ENCODE results near the gene NOTUM. TPM values are rescaled to one million over a fixed set of nuclear protein-coding genes. Genes with fewer than 3 reads are reported as not detected.

The NOTUM gene
- total RNA-seq, 2 experiments from 2014 or later, result 0.19 to 0.36 TPM

GRCh38 chr17:81930142-81931125 lies 30.6 kb downstream of the NOTUM start:
- no peak for DNase-seq
- Mint-ChIP-seq H3K27ac (peak overlapping the region; percentile 0), H3K36me3 (peaks cover 10% of the 10 kb centered on the region), H3K27me3 (peaks cover 10% of the 10 kb centered on the region), H3K9me3 (no peaks in the 10 kb centered on the region), H3K4me3 (no peak overlapping the region), H3K4me1 (peaks cover 30% of the 10 kb centered on the region)

- H3K36me3 Mint-ChIP-seq, result peaks cover 10% of the 10 kb centered on the region
- H3K27me3 Mint-ChIP-seq, result peaks cover 10% of the 10 kb centered on the region
- H3K4me3 Mint-ChIP-seq, result peak overlapping the region; percentile 76
- no peak for DNase-seq
- no peak overlapping the region for H3K27ac Mint-ChIP-seq
- H3K9me3 Mint-ChIP-seq, result no peaks in the 10 kb centered on the region
- peaks cover 30% of the 10 kb centered on the region for H3K4me1 Mint-ChIP-seq
These were observed 31.5 kb downstream of the NOTUM start for GRCh38 chr17:81929253-81930141.

GRCh38 chr17:81928544-81929252 lies 32.3 kb downstream of the NOTUM start:
- DNase-seq, result no peak
- H3K27me3 Mint-ChIP-seq, result peaks cover 10% of the 10 kb centered on the region
- peaks cover 27% of the 10 kb centered on the region for H3K4me1 Mint-ChIP-seq
- peak overlapping the region; percentile 76 for H3K4me3 Mint-ChIP-seq
- H3K9me3 Mint-ChIP-seq, result no peaks in the 10 kb centered on the region
- peaks cover 5% of the 10 kb centered on the region for H3K36me3 Mint-ChIP-seq
- peak overlapping the region; percentile 51 for H3K27ac Mint-ChIP-seq

GRCh38 chr17:81927653-81928543 lies 33.1 kb downstream of the NOTUM start, which contains the start of gene MAFG:
MAFG (minus strand) TSS chr17:81927735; CDS start chr17:81923185, 4,550 bp downstream.
- Mint-ChIP-seq H3K27me3 (peaks cover 10% of the 10 kb centered on the region), H3K9me3 (no peaks in the 10 kb centered on the region), H3K36me3 (peaks cover under 1% of the 10 kb centered on the region), H3K27ac (peak within 1 kb of the TSS; percentile 89), H3K4me3 (peak within 1 kb of the TSS; percentile 87), H3K4me1 (peaks cover 24% of the 10 kb centered on the region)
- DNase-seq, result peak; percentile 93

- Mint-ChIP-seq H3K27me3 (peaks cover 10% of the 10 kb centered on the region), H3K4me3 (peak overlapping the region; percentile 29), H3K36me3 (peaks cover 1% of the 10 kb centered on the region), H3K27ac (no peak overlapping the region), H3K4me1 (peaks cover 21% of the 10 kb centered on the region), H3K9me3 (no peaks in the 10 kb centered on the region)
- peak; percentile 28 for DNase-seq
These were observed 33.8 kb downstream of the NOTUM start for GRCh38 chr17:81927152-81927652.

GRCh38 chr17:81926451-81927151 lies 34.4 kb downstream of the NOTUM start:
- peaks cover 20% of the 10 kb centered on the region for H3K4me1 Mint-ChIP-seq
- peak overlapping the region; percentile 87 for H3K4me3 Mint-ChIP-seq
- H3K27me3 Mint-ChIP-seq, result peaks cover 10% of the 10 kb centered on the region
- H3K9me3 Mint-ChIP-seq, result no peaks in the 10 kb centered on the region
- DNase-seq, result peak; percentile 68
- peak overlapping the region; percentile 89 for H3K27ac Mint-ChIP-seq
- peaks cover 2% of the 10 kb centered on the region for H3K36me3 Mint-ChIP-seq

- Mint-ChIP-seq H3K27ac (peak overlapping the region; percentile 89), H3K27me3 (peaks cover 8% of the 10 kb centered on the region), H3K4me1 (peaks cover 17% of the 10 kb centered on the region), H3K9me3 (no peaks in the 10 kb centered on the region), H3K36me3 (peaks cover 6% of the 10 kb centered on the region), H3K4me3 (peak overlapping the region; percentile 87)
- no peak for DNase-seq
These were observed 35.0 kb downstream of the NOTUM start for GRCh38 chr17:81925860-81926450.

GRCh38 chr17:81924557-81925532 lies 36.1 kb downstream of the NOTUM start:
- peaks cover 5% of the 10 kb centered on the region for H3K27me3 Mint-ChIP-seq
- no peak for DNase-seq
- peaks cover 15% of the 10 kb centered on the region for H3K4me1 Mint-ChIP-seq
- H3K9me3 Mint-ChIP-seq, result no peaks in the 10 kb centered on the region
- H3K4me3 Mint-ChIP-seq, result peak overlapping the region; percentile 34
- H3K27ac Mint-ChIP-seq, result peak overlapping the region; percentile 16
- H3K36me3 Mint-ChIP-seq, result peaks cover 7% of the 10 kb centered on the region

- H3K4me1 Mint-ChIP-seq, result peaks cover 16% of the 10 kb centered on the region
- H3K36me3 Mint-ChIP-seq, result peaks cover 7% of the 10 kb centered on the region
- no peaks in the 10 kb centered on the region for H3K9me3 Mint-ChIP-seq
- H3K27ac Mint-ChIP-seq, result peak overlapping the region; percentile 8
- H3K27me3 Mint-ChIP-seq, result no peaks in the 10 kb centered on the region
- H3K4me3 Mint-ChIP-seq, result no peak overlapping the region
- no peak for DNase-seq
These were observed 37.4 kb downstream of the NOTUM start for GRCh38 chr17:81923302-81924260.

GRCh38 chr17:81922566-81923301 lies 38.3 kb downstream of the NOTUM start:
- Mint-ChIP-seq H3K4me3 (no peak overlapping the region), H3K4me1 (peaks cover 18% of the 10 kb centered on the region), H3K9me3 (no peaks in the 10 kb centered on the region), H3K27me3 (no peaks in the 10 kb centered on the region), H3K27ac (no peak overlapping the region), H3K36me3 (peaks cover 7% of the 10 kb centered on the region)
- no peak for DNase-seq

Measured in activated naive CD8-positive, alpha-beta T cell treated with anti-CD3 and anti-CD28 coated beads for 36 hours (primary cell).